Measurements from ENCODE around the gene SEC11C. TPM values are rescaled to one million over a fixed set of nuclear protein-coding genes. Genes with fewer than 3 reads are reported as not detected.
A peak's percentile ranks its signal among the peaks of the same experiment; 100 is the strongest.

The SEC11C gene
- total RNA-seq, result 10 to 100 TPM; 12.6 to 78.3 (median 63.0) TPM

DNA sequence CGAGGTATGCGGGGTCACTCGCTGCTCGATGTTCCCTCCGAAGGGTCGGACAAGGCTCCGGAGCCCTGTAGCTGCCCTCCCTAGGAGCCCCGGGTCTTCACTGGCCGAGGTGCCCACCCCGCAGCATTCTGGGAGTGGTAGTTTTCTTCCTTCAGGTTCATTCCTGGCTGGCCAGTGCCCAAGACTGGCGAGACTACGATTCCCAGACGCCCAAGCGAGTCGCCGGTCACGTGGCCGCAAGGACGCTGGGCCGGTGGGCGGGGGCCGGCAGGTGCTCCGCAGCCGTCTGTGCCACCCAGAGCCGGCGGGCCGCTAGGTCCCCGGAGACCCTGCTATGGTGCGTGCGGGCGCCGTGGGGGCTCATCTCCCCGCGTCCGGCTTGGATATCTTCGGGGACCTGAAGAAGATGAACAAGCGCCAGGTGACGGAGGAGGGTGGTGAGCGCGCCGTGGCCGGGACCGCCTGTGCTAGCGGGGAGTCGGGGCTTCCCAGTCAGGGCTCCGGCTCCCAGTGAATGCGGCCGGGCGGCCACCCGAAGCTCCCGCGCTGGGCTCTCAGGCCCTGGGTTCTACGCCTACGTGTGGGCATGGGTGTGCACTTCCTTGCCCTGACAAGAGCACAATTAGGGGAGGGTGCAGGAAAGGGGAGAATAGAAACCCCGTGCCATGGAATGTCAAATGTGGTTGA, at the start of gene SEC11C:
SEC11C (plus strand) TSS at position 270 of the 687 bp plus-strand sequence; CDS start at position 335, 65 bp downstream.
- no peaks in the 10 kb centered on the region for H3K27me3 ChIP-seq
- peaks cover 7 to 23% (median 15%) of the 10 kb centered on the region in 4 donors for H3K4me1 ChIP-seq
- peak within 1 kb of the TSS; percentile 62 to 92 (median 76) for H3K4me3 ChIP-seq
- peak; percentile 97 to 98 for DNase-seq
- peak within 1 kb of the TSS; percentile 83 to 89 (median 86) for H3K27ac ChIP-seq
- no peaks in the 10 kb centered on the region for H3K36me3 ChIP-seq
- 0 to 1% methylated on average over 1 to 25 of the region's 55 CpGs for WGBS, 2 donors
- no peaks in the 10 kb centered on the region for H3K9me3 ChIP-seq
- peak; percentile 50 to 57 for TF ChIP-seq POLR2AphosphoS5 (IDR thresholded peaks at IDR 0.05)
- peak in 3 of 4 donors; percentile 10 to 74 (median 15) for TF ChIP-seq POLR2A (IDR thresholded peaks at IDR 0.05)
- TF ChIP-seq EP300 (IDR thresholded peaks at IDR 0.05), result no peak
- TF ChIP-seq, protein P1, sequence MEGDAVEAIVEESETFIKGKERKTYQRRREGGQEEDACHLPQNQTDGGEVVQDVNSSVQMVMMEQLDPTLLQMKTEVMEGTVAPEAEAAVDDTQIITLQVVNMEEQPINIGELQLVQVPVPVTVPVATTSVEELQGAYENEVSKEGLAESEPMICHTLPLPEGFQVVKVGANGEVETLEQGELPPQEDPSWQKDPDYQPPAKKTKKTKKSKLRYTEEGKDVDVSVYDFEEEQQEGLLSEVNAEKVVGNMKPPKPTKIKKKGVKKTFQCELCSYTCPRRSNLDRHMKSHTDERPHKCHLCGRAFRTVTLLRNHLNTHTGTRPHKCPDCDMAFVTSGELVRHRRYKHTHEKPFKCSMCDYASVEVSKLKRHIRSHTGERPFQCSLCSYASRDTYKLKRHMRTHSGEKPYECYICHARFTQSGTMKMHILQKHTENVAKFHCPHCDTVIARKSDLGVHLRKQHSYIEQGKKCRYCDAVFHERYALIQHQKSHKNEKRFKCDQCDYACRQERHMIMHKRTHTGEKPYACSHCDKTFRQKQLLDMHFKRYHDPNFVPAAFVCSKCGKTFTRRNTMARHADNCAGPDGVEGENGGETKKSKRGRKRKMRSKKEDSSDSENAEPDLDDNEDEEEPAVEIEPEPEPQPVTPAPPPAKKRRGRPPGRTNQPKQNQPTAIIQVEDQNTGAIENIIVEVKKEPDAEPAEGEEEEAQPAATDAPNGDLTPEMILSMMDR (IDR thresholded peaks at IDR 0.05), result no peak
- ATAC-seq (ENCODE audit: low FRiP score in 2 of 2), result peak; percentile 98

DNA sequence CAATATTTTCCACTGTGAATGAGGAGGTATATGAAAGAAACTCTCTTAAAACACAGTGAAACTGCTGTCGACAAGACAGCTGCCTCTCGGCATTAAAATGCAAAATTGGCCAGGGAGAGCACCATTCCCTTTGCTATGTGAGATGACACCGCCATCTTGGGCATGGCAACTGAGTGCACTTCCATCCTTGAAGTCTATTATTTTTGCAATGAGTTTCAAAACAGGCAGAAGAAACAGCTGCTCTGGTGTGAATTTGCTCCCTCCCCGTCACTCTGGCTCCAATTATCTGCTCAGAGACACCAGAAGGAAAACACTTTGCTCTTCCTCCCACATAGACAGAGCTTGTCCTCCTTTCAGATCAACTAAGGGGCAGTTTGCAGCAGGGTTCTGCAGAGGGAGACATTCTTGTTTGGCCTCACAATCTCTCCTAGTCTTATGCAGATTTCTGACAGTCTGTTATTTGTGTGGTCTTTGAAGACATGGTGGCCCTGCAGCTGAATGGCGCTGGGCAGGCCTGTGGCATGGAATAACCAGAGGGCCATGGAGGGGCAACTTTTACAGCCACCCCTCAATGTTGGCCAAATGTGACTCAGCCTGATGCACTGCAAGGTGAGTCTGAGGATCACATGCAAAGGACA, 48.6 kb upstream of the SEC11C start:
- TF ChIP-seq, protein P1 (IDR thresholded peaks at IDR 0.05), result no peak
- TF ChIP-seq POLR2AphosphoS5 (IDR thresholded peaks at IDR 0.05), result no peak
- no peak for TF ChIP-seq EP300 (IDR thresholded peaks at IDR 0.05)
- WGBS, 2 donors, result 93 to 94% methylated on average over 5 of the region's 5 CpGs

GRCh38 chr18:59093668-59094067, 46.0 kb upstream of the SEC11C start:
- ATAC-seq (ENCODE audit: low FRiP score in 2 of 2), result no peak

More for the DNA sequence above, 48.6 kb upstream of the SEC11C start:
- Histone ChIP-seq H3K36me3 (no peaks in the 10 kb centered on the region), H3K9me3 (no peaks in the 10 kb centered on the region), H3K4me1 (no peaks in the 10 kb centered on the region), H3K27ac (no peak overlapping the region), H3K4me3 (no peak overlapping the region), H3K27me3 (no peaks in the 10 kb centered on the region)
- DNase-seq, result no peak
- no peak for ATAC-seq (ENCODE audit: low FRiP score in 2 of 2)

GRCh38 chr18:59094569-59094968, 45.1 kb upstream of the SEC11C start:
- 87 to 95% methylated on average over 5 of the region's 5 CpGs for WGBS, 2 donors
- DNase-seq (no peak), ATAC-seq (ENCODE audit: low FRiP score in 2 of 2) (no peak)
- no peak overlapping the region for H3K4me3 ChIP-seq
- no peaks in the 10 kb centered on the region for H3K9me3 ChIP-seq
- no peak overlapping the region for H3K27ac ChIP-seq
- H3K4me1 ChIP-seq, result no peaks in the 10 kb centered on the region
- no peaks in the 10 kb centered on the region for H3K27me3 ChIP-seq
- no peaks in the 10 kb centered on the region for H3K36me3 ChIP-seq
- TF ChIP-seq POLR2A (IDR thresholded peaks at IDR 0.05), result no peak
- no peak for TF ChIP-seq POLR2AphosphoS5 (IDR thresholded peaks at IDR 0.05)
- TF ChIP-seq, protein P1 (IDR thresholded peaks at IDR 0.05), result no peak
- TF ChIP-seq EP300 (IDR thresholded peaks at IDR 0.05), result no peak

More at GRCh38 chr18:59093668-59094067, 46.0 kb upstream of the SEC11C start:
- H3K27ac ChIP-seq, result no peak overlapping the region
- WGBS, 2 donors, result 77 to 89% methylated on average over 7 of the region's 7 CpGs
- H3K36me3 ChIP-seq, result no peaks in the 10 kb centered on the region
- no peak for DNase-seq
- H3K27me3 ChIP-seq, result no peaks in the 10 kb centered on the region
- no peaks in the 10 kb centered on the region for H3K9me3 ChIP-seq
- no peaks in the 10 kb centered on the region for H3K4me1 ChIP-seq
- TF ChIP-seq POLR2AphosphoS5 (IDR thresholded peaks at IDR 0.05) (no peak), POLR2A (IDR thresholded peaks at IDR 0.05) (no peak), EP300 (IDR thresholded peaks at IDR 0.05) (no peak)
- TF ChIP-seq, protein P1 (IDR thresholded peaks at IDR 0.05), result no peak
- H3K4me3 ChIP-seq, result no peak overlapping the region
